Stimulated activated CD4-positive, alpha-beta T cell treated with anti-CD3 and anti-CD28 coated beads, Interleukin-2, amount 100 ng/mL, for 24 hours (primary cell): Measurements from ENCODE around the gene SORBS1.

Experiments
- DNase-seq, 2 donors: peaks; one replicate each; pipeline ENCODE4 v3.0.0-alpha.2; 2020

The SORBS1 gene

GRCh38 chr10:95561177-95561863, at the start of gene SORBS1:
TSS of gene SORBS1 (minus strand) at chr10:95561371. CDS start at chr10:95441135, 120,236 bp downstream.
- DNase-seq = peak; percentile 85 to 88

- DNase-seq = no peak
Measured at GRCh38 chr10:95610727-95611126, 49.6 kb upstream of the SORBS1 start.

- DNase-seq = no peak
Measured at GRCh38 chr10:95606922-95607321, 45.8 kb upstream of the SORBS1 start.

GRCh38 chr10:95605163-95605562, 44.0 kb upstream of the SORBS1 start:
- no peak for DNase-seq

DNA sequence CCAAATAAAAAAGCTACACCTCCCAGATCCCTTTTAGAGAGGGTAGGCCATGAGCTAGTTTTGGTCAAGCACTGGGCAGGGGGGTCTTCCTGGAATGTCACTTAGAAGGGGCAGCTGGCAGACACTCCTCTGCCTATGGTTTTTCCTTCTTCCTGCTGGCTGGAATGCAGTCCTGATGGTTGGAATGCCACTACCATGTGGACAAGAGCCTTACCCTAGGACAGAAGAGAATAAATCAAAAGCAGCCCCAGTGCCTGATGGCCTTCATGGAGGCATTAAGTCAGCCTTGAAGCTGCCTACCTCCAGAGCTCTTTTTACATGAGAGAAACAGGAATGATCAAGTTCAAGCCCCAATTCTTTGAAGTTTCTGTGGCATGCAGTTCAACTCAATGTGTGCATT, 43.5 kb upstream of the SORBS1 start:
- no peak for DNase-seq

- no peak for DNase-seq
Measured at GRCh38 chr10:95602382-95602781, 41.2 kb upstream of the SORBS1 start.

- DNase-seq = peak; percentile 38 to 61
Measured at GRCh38 chr10:95601116-95601719, 40.0 kb upstream of the SORBS1 start.

- no peak for DNase-seq
Measured at GRCh38 chr10:95600158-95600557, 39.0 kb upstream of the SORBS1 start.

DNA sequence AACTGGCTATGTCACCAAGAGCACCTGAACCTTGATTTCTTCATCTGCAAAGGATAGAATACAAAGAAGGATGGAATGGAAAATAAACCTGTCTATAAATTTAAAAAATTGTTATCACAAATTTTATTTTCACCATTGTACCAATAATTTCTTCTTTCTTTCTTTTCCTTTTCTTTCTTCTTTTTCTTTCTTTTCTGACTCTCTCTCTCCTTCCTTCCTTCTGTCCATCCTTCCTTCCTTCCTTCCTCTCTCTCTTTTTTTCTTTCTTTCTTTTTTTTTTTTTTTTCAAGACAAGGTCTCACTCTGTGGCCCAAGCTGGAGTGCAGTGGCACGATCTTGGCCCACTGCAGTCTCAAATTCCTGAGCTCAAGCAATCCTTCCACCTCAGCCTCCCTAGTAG, 36.6 kb upstream of the SORBS1 start:
- no peak for DNase-seq

DNA sequence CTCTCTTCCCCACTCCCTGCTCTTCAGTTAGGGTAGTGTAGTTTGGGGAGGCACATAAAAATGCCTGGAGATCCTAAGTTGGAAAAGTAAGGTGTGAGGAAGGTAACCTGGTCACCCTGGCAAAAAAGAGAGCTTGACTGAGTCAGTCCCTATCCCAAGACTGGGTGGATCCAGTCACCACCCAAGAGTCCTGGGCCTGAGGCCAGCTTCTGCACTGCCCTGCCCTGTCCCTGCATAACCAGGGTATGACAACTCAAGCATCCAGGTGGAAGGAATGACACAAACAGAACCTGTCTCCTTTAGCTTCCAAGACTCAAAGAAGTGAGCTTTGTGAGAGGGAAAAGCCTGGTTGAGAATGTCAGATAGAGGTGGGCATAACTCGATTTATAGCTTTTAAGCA, 26.9 kb upstream of the SORBS1 start:
- DNase-seq = no peak

- DNase-seq = no peak
Measured at GRCh38 chr10:95579835-95580535, 18.8 kb upstream of the SORBS1 start.

DNA sequence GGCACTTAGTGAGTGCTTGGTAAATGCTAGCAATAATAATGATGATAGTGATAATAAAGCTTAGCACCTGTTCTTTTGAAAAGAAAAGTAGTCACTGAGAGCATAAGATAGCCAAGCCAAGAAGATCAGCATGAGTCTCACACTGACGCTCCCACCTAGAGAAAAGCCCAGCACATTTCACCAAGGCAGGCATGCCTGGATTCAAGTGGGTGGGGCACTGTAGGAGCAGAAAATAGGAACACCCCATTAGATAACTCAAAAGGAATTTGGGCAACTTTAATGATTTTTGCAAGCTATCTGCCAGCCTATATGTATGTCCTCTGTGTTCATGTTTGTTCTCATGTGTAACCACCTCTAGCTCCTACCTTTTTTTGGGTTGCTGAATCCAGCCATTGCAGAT, 18.1 kb upstream of the SORBS1 start:
- no peak for DNase-seq

DNA sequence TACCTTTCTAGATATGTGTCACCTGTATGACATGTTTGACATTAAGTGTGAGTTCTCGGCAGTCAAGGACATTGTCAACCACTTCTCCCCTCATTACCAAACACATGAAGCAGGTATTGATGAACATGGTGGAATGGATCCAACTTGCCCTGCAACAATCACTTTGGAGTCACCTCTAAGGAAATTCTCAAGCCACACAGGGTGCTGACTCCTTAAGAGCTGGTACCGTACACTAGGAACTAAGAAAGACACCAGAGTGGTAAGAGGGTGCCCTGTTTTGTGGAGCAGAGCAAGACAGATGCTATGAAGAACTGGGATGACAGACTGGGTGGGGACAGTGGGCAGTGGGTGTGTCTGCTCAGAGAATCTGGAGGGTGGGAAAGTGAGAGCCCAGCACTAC, 17.4 kb upstream of the SORBS1 start:
- DNase-seq = no peak

DNA sequence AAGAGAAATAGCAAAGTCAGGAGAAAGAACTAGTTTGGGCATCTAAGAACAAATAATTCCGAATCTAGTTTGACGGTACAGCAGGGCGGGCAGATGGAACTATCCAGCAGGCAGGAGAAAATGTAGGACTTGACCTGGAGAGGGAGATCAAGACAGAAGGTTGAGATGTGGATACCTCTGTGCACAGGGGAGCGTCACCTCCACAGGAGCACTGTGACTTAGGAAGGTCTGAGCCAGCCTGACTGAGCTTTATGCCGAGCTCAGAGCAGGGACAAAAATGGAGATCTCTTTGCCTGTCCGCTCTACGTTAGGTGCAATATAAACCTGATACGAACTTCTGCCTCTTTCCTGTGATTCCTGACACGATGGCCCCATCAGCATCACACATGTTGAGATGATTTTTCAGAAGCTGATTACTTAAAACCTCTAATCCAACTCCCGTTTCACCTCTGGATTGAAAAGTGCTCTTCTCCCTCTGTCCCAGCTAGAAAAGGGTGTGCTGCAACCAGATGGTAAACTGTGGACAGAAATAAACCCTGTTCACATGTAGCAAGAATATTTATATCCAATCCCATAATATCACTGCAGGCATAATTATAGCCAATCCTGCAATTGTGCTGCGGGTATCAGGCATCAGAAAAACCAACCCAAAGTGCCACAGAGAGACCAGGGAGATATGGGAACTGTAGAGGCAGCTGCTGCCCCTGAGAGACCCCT, 13.6 kb upstream of the SORBS1 start:
- no peak for DNase-seq

- no peak for DNase-seq
Measured at GRCh38 chr10:95573964-95574604, 12.9 kb upstream of the SORBS1 start.

- DNase-seq = no peak
Measured at GRCh38 chr10:95573527-95573926, 12.4 kb upstream of the SORBS1 start.

DNA sequence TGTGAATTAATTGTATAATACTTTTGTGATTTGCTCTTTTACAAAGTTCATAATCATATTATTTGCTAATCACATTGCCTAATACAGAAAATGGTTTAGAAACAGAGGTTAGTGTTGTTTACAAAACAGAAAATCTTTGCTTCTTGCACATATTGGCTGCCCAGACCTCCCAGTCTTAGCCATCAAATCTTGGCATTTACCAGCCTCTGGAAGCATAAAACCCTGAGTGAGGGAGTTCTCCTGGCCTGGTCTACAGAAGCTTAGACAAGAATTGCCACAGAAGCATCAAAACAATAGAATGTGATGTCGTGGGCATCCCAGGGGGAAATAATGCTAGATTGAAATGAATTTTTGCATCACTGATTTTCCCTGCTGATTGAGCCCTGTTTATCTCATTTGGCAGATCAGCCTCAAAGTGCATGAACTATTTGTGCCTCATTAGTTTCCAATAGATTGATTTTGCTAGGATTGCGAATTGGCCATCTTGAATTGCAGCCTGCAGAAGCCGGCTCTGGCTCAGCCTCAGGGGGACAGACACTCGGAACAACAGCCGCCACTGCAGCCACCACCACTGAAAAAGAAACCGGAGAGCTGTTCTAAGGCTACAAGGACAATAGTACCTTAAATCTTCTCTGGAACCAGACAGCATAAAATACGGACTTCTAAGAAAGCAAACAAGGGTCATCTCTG, 11.1 kb upstream of the SORBS1 start:
- no peak for DNase-seq

GRCh38 chr10:95571390-95571789, 10.2 kb upstream of the SORBS1 start:
- no peak for DNase-seq

- DNase-seq = no peak
Measured at GRCh38 chr10:95569368-95569767, 8.2 kb upstream of the SORBS1 start.

- no peak for DNase-seq
Measured at GRCh38 chr10:95567903-95568630, 6.9 kb upstream of the SORBS1 start.

- DNase-seq = no peak
Measured at GRCh38 chr10:95566136-95566535, 5.0 kb upstream of the SORBS1 start.

GRCh38 chr10:95565336-95565735, 4.2 kb upstream of the SORBS1 start:
- DNase-seq = no peak
